ENCODE measurements around the gene DNAI7.

DNAI7 gene

GRCh38 chr12:25182765-25183164 lies 12.2 kb downstream of the DNAI7 start:
- no peak for TF ChIP-seq TEAD4 (IDR thresholded peaks at IDR 0.05)
- TF ChIP-seq NFIC (IDR thresholded peaks at IDR 0.05) = no peak
- TF ChIP-seq TCF12 (IDR thresholded peaks at IDR 0.05; ENCODE audit: low read depth) = no peak
- TF ChIP-seq YY1 (IDR thresholded peaks at IDR 0.05; ENCODE audit: low read depth) = no peak
- no peak for TF ChIP-seq ZBTB7A (IDR thresholded peaks at IDR 0.05; ENCODE audit: low read depth)
- TF ChIP-seq CREB1 (IDR thresholded peaks at IDR 0.05; ENCODE audit: low read depth) = no peak
- TF ChIP-seq EP300 (IDR thresholded peaks at IDR 0.05; ENCODE audit: borderline replicate concordance) = no peak
- no peak for TF ChIP-seq REST (IDR thresholded peaks at IDR 0.05; ENCODE audit: low read depth)
- TF ChIP-seq EGR1 (IDR thresholded peaks at IDR 0.05) = no peak
- no peak for TF ChIP-seq USF1 (IDR thresholded peaks at IDR 0.05)
- no peak for TF ChIP-seq RAD21 (IDR thresholded peaks at IDR 0.05; ENCODE audit: low read depth)
- no peak for TF ChIP-seq FOXM1 (IDR thresholded peaks at IDR 0.05; ENCODE audit: borderline replicate concordance, low read depth)
- no peak for TF ChIP-seq TAF1 (IDR thresholded peaks at IDR 0.05; ENCODE audit: low read depth)

GRCh38 chr12:25162866-25163265 lies 32.1 kb downstream of the DNAI7 start:
- TF ChIP-seq RAD21 (IDR thresholded peaks at IDR 0.05; ENCODE audit: low read depth) = no peak
- TF ChIP-seq TEAD4 (IDR thresholded peaks at IDR 0.05) = no peak
- no peak for TF ChIP-seq YY1 (IDR thresholded peaks at IDR 0.05; ENCODE audit: low read depth)
- no peak for TF ChIP-seq MAX (IDR thresholded peaks at IDR 0.05)
- no peak for TF ChIP-seq CREB1 (IDR thresholded peaks at IDR 0.05; ENCODE audit: low read depth)

- TF ChIP-seq FOXM1 (IDR thresholded peaks at IDR 0.05; ENCODE audit: borderline replicate concordance, low read depth) (no peak), CEBPB (IDR thresholded peaks at IDR 0.05) (no peak), TCF12 (IDR thresholded peaks at IDR 0.05; ENCODE audit: low read depth) (no peak), TEAD4 (IDR thresholded peaks at IDR 0.05) (no peak), MAX (IDR thresholded peaks at IDR 0.05) (no peak), NFIC (IDR thresholded peaks at IDR 0.05) (no peak), REST (IDR thresholded peaks at IDR 0.05; ENCODE audit: low read depth) (no peak), USF1 (IDR thresholded peaks at IDR 0.05) (no peak), EP300 (IDR thresholded peaks at IDR 0.05; ENCODE audit: borderline replicate concordance) (no peak), CREB1 (IDR thresholded peaks at IDR 0.05; ENCODE audit: low read depth) (no peak), YY1 (IDR thresholded peaks at IDR 0.05; ENCODE audit: low read depth) (no peak)
Measured at GRCh38 chr12:25156061-25156460, 38.9 kb downstream of the DNAI7 start.

GRCh38 chr12:25155022-25155576 lies 39.9 kb downstream of the DNAI7 start:
- TF ChIP-seq REST (IDR thresholded peaks at IDR 0.05; ENCODE audit: low read depth) = no peak
- TF ChIP-seq RAD21 (IDR thresholded peaks at IDR 0.05; ENCODE audit: low read depth) = peak; percentile 56

- no peak for TF ChIP-seq EP300 (IDR thresholded peaks at IDR 0.05; ENCODE audit: borderline replicate concordance)
- no peak for TF ChIP-seq MAX (IDR thresholded peaks at IDR 0.05)
- no peak for TF ChIP-seq TAF1 (IDR thresholded peaks at IDR 0.05; ENCODE audit: low read depth)
- no peak for TF ChIP-seq CREB1 (IDR thresholded peaks at IDR 0.05; ENCODE audit: low read depth)
- TF ChIP-seq FOXM1 (IDR thresholded peaks at IDR 0.05; ENCODE audit: borderline replicate concordance, low read depth) = no peak
- TF ChIP-seq REST (IDR thresholded peaks at IDR 0.05; ENCODE audit: low read depth) = no peak
- TF ChIP-seq TCF12 (IDR thresholded peaks at IDR 0.05; ENCODE audit: low read depth) = no peak
- TF ChIP-seq EGR1 (IDR thresholded peaks at IDR 0.05) = no peak
- TF ChIP-seq TEAD4 (IDR thresholded peaks at IDR 0.05) = no peak
- no peak for TF ChIP-seq USF1 (IDR thresholded peaks at IDR 0.05)
- TF ChIP-seq YY1 (IDR thresholded peaks at IDR 0.05; ENCODE audit: low read depth) = no peak
- TF ChIP-seq ZBTB7A (IDR thresholded peaks at IDR 0.05; ENCODE audit: low read depth) = no peak
- TF ChIP-seq NFIC (IDR thresholded peaks at IDR 0.05) = no peak
- no peak for TF ChIP-seq CEBPB (IDR thresholded peaks at IDR 0.05)
- TF ChIP-seq RAD21 (IDR thresholded peaks at IDR 0.05; ENCODE audit: low read depth) = no peak
Measured at GRCh38 chr12:25152055-25152454, 42.9 kb downstream of the DNAI7 start.

Measured in Ishikawa (cell line).